Fibroblast of upper back skin (primary cell): ENCODE measurements around the gene SWT1.
"Not testable (repeated sequence)": the region's sequence is repeated elsewhere in the genome, so short reads cannot be mapped to it uniquely, and the experiment has no call there.

Source experiments
- DNase-seq: peaks from one replicate; pipeline ENCODE4 v3.0.0-alpha.2; 2013

SWT1 gene

GRCh38 chr1:185292237-185292636 lies 135.3 kb downstream of the SWT1 start:
- no peak for DNase-seq

GRCh38 chr1:185293967-185294542 lies 137.1 kb downstream of the SWT1 start:
- no peak for DNase-seq

GRCh38 chr1:185295091-185295490 lies 138.1 kb downstream of the SWT1 start:
- no peak for DNase-seq

GRCh38 chr1:185297982-185298381 lies 141.0 kb downstream of the SWT1 start:
- DNase-seq: peak; percentile 31

GRCh38 chr1:185300152-185300551 lies 143.2 kb downstream of the SWT1 start:
- DNase-seq: no peak

- DNase-seq: no peak
Measured at GRCh38 chr1:185305419-185305818, 148.5 kb downstream of the SWT1 start.

- no peak for DNase-seq
Measured at GRCh38 chr1:185308126-185308525, 151.2 kb downstream of the SWT1 start.

GRCh38 chr1:185309566-185309965 lies 152.6 kb downstream of the SWT1 start:
- no peak for DNase-seq

- DNase-seq: no peak
Measured at GRCh38 chr1:185311589-185312225, 154.7 kb downstream of the SWT1 start.

- no peak for DNase-seq
Measured at GRCh38 chr1:185312361-185313138, 155.6 kb downstream of the SWT1 start.

- peak; percentile 26 for DNase-seq
Measured at GRCh38 chr1:185314411-185314810, 157.4 kb downstream of the SWT1 start.

- DNase-seq: no peak
Measured at GRCh38 chr1:185315445-185316071, 158.6 kb downstream of the SWT1 start.

- DNase-seq: peak; percentile 91
Measured at GRCh38 chr1:185316163-185317033, 159.4 kb downstream of the SWT1 start.

GRCh38 chr1:185317034-185317885 lies 160.3 kb downstream of the SWT1 start, which contains the start of gene IVNS1ABP:
Gene IVNS1ABP (minus strand): TSS chr1:185317243. CDS start chr1:185309493, 7,750 bp downstream.
- DNase-seq: peak; percentile 94

- DNase-seq: no peak
Measured at GRCh38 chr1:185317886-185318310, 160.9 kb downstream of the SWT1 start.

GRCh38 chr1:185318431-185319138 lies 161.6 kb downstream of the SWT1 start:
- DNase-seq: no peak

GRCh38 chr1:185319139-185319475 lies 162.1 kb downstream of the SWT1 start:
- DNase-seq: no peak

GRCh38 chr1:185321104-185321503 lies 164.1 kb downstream of the SWT1 start:
- DNase-seq: not testable (repeated sequence)

GRCh38 chr1:185321653-185322221 lies 164.8 kb downstream of the SWT1 start:
- not testable (repeated sequence) for DNase-seq

GRCh38 chr1:185322636-185323035 lies 165.7 kb downstream of the SWT1 start:
- DNase-seq: no peak

GRCh38 chr1:185324118-185324517 lies 167.2 kb downstream of the SWT1 start:
- no peak for DNase-seq
